D721Med (cell line): ENCODE results near the gene ACKR1.

ENCODE experiments used
- DNase-seq: peaks from one replicate; pipeline ENCODE4 v3.0.0; 2011; ENCODE audit warnings: low spot score; ENCODE audit not compliant: insufficient read length
- FAIRE-seq: peaks from 2 replicates; lab custom pipeline; 2011; peaks lifted over from hg19 to GRCh38; lab: Jason Lieb, UNC
- CTCF ChIP-seq: IDR thresholded peaks from 2 replicates; pipeline ENCODE4 v1.5.1; 2012; ENCODE audit warnings: mild to moderate bottlenecking, control low read depth; ENCODE audit not compliant: insufficient read depth; ENCODE audit errors: missing control alignments

Gene ACKR1

GRCh38 chr1:159222075-159222865 is 17.6 kb downstream of the ACKR1 start:
- DNase-seq: no peak
- no peak for FAIRE-seq

GRCh38 chr1:159223004-159223403 is 18.3 kb downstream of the ACKR1 start:
- FAIRE-seq: no peak
- no peak for DNase-seq
- TF ChIP-seq CTCF: no peak

More at GRCh38 chr1:159222075-159222865, 17.6 kb downstream of the ACKR1 start:
- TF ChIP-seq CTCF: no peak

- DNase-seq: no peak
- no peak for FAIRE-seq
- TF ChIP-seq CTCF: no peak
These were observed 23.9 kb downstream of the ACKR1 start for GRCh38 chr1:159228554-159228953.

GRCh38 chr1:159229260-159229885 is 24.7 kb downstream of the ACKR1 start:
- DNase-seq (no peak), FAIRE-seq (no peak)
- TF ChIP-seq CTCF: no peak

GRCh38 chr1:159229896-159230295 is 25.2 kb downstream of the ACKR1 start:
- FAIRE-seq (no peak), DNase-seq (no peak)
- no peak for TF ChIP-seq CTCF

- DNase-seq (no peak), FAIRE-seq (no peak)
- no peak for TF ChIP-seq CTCF
These were observed 35.0 kb downstream of the ACKR1 start for GRCh38 chr1:159239551-159240220.
